OCI-M1 (cell line): Measurements from ENCODE around the gene BCO1.

Source experiments
- DNase-seq: peaks from one replicate; lab custom pipeline; 2025; lab: John Stamatoyannopoulos, UW

BCO1 gene

DNA sequence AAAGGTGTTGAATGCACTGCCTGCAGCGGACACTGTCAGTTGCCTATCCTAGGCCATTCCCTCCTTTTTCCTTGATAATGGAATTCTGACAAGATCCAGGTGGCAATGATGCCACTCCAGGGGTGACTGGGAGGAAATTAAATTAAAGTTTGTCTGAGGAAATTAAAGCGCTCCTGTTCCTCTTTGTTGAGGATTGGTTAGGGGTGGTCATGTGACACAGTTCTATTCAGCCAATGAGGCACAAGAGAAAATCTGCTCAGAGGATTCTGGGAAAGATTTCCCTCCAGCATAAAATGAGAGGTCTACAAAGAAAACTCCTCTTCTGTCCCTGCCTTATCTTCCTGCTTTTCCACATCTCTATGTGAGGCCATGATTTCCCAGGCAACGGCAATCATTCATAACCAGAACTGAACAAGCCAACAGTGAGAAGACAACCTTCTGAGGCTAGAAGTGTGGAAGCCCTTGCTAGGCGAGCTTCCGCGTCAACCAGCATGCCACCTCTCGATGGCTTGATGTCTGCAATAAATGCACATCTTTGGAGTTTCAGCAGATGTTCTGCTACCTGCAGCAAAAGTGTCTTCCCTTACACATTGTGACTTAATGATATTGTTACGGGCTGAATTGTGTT is 5.6 kb upstream of the BCO1 start:
- no peak for DNase-seq

DNA sequence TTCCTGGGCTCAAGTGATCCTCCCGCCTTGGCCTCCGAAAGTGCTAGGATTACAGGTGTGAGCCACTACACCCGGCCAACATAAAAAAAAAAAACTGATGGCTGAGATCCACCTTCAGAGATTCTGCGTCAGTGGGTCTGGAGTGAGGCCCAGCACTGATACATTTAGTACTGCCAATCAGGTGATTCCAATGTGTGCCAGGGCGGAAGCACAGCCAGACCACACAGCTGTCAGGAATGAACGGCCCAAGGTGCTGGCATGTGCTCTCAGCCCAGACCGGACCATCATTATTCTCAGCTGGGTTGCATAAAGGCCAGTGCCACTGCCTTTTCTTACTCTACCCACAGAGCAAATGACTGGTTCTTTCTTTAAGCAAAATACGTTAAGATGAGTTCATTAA is 1.2 kb upstream of the BCO1 start:
- no peak for DNase-seq

DNA sequence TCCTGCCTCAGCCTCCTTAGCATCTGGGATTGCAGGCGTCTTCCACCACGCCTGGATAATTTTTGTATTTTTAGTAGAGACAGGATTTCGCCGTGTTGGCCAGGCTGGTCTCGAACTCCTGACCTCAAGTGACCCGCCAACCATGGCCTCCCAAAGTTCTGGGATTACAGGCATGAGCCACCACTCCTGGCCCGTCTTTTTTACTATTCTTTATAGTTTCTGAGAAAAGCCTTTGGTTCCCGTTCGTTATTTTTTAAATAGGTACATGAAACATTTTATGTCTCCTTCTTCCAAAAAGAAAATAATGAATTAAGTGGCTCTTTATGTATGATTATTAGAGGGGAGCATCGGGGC is 570 bp upstream of the BCO1 start:
- no peak for DNase-seq

DNA sequence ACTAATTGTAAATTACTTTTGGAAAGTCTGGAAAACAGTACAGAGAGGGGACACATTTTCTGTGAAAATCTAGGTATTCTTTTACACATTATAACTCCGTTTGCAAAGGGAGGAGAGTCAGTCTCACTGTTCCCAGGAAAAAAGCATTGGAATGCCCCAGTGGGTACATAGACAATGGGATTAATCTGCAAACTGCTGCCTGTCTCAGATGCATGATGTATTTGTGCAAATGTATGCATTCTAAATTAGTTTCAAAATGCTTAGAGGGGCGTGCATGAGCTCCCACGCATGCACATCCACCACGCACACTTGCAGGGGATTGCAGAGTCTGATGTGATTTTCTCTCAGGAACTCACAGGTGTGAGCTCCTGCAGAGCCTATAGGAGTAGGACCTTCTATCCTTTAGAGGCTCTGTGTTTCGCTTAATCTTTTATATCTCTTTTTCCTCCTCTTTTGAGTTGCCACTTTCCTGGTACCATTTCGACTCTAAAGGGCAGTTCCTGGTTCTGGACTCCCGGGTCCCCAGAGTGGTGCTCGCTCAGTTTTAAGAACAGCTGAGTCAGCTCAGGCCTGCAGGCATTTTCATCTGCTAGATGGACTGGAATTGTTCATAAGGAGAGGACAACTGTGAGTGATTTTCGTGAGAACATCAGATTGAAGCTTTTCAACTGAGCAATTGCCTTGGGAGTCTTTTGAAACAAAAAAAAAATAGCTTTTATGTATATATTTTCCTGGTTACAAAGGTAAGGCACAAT is 1.1 kb downstream of the BCO1 start:
- DNase-seq, result no peak

DNA sequence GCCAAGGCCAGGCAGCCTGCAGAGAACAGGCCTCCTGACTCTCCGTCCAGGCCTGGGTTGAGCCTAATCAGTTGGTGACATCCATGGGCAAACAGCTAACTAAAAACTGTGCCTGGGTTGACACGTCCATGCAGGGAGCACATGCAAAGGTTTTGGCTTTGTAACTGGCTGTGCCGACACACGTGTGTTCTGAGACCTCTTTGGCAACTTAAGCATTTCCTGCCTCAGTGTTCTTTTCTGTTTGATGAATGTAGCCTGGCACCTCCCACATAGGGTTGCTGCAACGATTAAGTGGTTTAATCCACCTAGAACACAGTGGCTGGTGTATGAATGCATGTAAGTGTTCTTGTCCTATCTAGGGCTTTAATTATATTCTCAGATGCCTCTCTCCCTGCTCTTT is 3.2 kb downstream of the BCO1 start:
- no peak for DNase-seq

DNA sequence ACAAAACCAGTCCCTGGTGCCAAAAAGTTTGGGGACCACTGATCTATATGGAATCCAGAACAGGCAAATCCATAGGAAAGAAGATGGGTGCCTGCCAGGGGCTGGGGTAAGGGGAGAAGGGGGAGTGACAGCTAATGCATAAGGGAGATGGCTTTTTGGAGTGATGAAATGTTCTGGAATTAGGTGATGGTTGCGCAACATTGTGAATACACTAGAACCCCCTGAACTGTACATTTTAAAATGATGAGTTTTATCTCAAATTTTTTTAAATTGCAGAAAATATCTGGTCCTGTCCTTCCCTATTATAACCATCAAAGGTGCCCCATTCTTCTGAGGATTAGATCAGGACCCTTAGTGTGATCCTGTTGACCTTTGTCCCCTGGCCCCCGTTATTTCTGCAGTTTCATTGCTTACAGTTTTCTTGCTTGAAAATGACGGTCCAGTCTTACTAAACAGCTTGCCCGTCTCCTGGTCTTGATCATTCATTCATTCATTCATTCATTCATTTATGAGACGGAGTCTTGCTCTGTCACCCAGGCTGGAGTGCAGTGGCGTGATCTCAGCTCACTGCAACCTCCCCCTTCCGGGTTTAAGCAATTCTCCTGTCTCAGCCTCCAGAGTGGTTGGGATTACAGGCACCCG is 4.6 kb downstream of the BCO1 start:
- no peak for DNase-seq

DNA sequence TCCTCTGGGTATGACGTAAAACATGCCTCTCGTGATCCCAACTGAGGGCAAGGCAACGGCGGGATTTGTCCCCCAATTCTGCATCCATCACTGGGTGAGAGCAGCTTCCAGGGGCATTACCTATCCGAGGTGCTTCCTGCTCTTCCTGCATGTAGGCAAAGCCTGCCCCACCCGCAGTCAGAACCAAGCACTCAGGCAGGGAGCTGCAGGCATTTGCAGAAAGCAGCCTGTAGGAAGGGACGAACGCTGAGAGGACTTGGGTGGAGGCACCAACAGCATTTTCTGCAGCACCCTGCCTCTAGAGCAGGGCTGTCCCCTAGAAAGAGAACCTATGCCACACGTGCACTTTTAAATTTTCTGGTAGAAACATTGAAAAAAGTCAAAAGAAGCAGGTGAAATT is 5.5 kb downstream of the BCO1 start:
- no peak for DNase-seq

DNA sequence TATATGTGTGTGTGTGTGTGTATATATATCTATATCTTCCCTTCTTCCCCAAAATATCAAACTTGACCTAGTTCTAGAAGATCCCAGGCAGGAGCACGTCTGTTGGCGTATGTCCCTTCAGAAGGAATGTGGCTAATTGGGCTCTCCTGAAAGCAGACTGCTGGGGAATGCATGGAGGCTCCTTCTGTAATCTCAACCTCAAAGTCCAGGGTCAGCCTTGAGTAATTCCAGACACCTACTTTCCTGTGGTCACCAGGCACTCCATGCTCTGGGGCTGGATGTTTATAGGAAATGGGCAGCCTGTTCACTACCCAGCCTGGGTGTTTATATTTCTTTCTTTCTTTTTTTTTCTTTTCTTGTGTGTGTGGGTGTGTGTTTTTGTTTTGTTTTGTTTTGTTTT is 13.4 kb downstream of the BCO1 start:
- DNase-seq, result no peak

DNA sequence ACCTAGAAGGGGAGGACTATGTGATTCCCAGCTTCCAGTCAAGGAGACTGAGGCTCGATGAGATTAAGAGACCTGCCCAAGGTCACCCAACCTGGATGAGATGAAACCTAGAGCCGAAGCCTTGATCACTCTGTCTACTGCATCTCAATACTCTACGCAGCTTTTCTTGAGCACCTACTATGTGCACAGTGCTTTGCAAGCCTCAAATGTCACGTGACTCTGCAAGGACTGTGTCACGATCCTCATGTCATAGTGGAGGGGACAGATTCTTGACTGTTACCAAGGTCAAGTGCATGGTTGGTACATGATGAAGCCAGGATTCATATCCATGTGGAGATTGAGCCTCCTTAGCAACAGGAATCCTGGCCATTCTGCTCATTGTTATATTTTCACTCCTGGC is 14.7 kb downstream of the BCO1 start:
- no peak for DNase-seq

DNA sequence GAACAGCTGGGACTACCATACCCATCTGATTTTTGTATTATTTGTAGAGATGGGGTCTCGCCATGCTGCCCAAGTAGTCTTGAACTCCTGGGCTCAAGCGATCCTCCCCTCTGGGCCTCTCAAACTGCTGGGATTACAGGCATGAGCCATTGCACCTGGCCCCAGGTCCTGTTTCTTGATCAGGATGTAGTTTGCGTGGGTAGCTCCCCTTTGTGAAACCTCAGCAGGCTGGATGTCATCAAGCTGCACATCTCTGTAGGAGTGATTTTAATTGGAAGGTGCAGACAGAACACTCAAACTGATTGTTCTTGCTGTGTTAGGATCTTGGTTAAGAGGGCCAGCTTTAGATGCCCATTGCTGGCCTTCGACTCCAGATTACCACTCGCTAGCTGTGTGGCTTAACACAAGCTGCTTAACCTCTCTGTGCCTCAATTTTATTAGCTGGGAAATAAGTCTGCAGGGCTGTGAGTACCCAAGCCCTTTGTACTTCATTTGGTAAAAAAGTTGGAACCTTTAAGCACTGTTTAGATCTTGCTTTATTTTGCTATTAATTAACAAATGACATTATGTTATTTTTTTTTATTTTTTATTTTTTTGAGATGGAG is 16.5 kb downstream of the BCO1 start:
- DNase-seq, result no peak

DNA sequence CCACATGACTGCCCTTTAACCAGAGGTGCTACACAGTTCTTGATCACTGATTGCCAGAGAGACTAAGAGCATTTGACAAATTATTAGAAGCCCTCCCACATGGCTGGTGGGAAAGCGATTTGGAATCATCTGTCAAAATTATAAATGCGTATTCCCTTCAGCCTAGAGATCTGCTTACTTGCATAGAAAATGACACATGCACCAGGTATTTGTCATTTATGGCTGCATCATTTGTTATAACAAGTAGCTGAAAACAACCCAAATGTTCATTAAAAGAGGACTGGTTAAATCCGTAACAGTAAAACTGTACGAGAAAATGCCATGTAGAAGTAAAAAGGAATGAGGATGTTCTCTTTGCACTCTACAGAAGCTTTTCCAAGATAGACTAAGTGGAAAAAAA is 21.4 kb downstream of the BCO1 start:
- no peak for DNase-seq

DNA sequence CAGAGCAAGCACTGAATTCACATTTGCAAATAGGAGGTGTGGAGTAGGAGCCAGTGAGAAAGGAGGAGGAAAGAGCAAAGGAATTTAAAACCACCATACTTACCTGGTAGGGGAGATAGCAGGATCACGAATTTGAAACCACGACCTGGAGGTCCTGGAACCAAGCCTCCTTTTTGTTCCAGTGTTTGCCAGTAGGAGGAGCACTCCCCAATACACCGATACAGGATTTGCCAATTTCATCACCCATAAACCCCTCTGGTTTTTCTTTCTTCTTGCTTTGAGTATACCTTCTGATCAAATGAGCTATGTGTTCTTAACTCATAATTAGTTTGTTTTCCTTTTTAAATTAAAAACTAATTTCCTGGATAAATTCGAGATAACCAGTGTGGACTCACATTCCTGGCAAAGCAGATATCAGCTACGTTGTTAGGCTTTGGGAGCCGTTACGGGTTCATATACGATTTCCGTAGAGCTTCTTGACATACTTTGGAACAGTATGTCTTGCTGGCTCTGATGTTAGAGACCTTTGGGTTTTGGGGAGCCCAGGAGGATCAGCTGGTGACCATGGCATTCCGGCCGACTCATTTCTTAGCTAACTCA is 22.7 kb downstream of the BCO1 start:
- DNase-seq, result peak; percentile 32

DNA sequence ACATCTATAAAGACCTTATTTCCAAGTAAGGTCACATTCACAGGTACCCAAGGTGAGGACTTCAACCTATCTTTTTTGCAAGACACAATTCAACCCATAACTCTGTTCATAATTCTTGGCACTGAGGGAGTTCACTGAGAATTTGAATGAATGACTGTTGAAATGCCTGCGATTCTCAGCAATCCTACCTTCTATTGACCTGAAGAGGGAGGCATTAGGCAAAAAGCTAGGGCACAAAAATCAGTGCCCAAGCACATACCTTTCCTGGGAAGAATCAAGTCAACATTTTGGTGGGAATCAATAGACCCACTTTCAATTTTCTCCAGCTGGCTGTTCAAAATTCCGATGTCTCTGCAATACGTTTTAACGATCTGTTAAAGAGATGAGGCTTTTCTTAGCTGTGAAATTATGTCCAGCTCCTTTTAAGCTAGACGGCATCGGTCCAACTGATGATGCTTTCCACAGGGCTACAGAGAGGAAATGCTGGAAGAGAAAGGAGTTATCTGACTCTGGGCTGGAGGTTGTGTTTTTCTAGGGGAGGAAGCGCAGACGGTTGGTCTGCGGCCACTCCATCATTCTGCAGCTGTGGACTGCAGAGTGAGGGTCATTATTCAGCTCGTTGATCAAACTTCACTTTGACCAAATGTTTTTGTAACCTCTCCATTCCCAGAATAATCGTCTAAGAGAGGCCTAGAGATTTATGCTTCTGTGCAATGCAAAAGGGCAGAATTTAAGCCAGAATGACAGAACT is 25.2 kb downstream of the BCO1 start:
- no peak for DNase-seq

DNA sequence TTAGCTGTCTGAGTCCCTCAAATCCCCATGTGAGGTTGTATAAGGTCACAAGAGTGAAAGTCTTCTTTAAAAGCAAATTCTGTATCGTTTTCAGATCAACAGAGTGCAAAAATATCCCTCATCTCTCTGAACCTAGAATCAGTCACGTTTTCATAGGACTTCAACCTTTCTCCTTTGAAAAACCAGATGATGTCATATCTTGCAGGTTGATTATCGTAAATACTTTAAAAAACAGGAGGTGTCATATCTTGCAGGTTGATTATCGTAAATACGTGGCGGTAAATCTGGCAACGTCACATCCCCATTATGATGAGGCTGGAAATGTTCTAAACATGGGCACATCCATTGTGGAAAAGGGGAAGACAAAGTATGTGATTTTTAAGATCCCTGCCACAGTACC is 25.9 kb downstream of the BCO1 start:
- no peak for DNase-seq

DNA sequence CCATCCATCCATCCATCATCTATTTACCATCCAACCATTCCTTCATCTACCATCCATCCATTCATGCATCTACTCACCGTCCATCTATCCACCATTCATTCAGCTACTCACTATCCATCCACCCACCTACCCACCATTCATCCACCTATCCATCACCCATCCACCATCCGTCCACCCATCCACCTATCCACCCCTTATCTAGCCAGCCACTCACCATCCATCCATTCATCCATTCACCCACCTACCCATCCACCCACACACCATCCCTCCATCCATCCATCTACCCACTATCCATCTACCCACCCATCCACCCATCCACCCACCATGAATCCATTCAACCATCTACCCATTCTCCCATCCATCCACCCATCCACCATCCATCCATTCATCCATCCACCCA is 26.6 kb downstream of the BCO1 start:
- no peak for DNase-seq

DNA sequence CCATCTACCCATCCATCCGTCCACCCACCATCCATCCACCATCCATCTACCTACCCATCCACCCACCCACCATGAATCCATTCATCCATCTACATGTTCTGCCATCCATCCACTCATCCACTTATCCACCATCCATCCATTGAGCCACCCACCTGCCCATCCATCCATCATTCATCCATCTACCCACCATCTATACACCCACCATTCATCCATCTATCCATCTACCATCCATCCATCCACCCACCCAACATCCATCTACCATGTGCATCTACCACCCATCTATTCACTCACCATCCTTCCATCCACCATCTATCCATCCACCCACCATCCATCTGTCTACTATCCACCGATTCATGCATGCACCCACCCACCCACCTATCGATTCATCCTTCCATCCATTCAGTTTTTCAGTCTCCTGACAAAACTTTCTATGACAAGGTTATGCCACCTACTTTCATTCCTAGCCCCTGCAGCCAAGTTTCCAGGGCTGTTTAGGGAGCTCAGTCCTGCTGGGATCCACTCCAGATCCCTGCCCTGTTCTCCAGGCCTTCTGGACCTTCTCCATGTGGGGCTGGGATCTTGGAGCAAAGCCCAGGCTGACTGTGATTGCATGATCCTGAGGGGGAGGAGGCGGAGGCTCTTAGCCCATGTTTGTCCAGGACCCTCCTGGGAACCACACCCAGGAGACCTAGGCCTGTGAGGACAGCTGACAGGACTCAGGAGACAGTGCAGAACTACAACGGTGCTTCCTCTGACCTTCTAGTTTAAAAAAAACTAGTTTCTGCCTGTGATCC is 27.4 kb downstream of the BCO1 start:
- DNase-seq, result no peak

DNA sequence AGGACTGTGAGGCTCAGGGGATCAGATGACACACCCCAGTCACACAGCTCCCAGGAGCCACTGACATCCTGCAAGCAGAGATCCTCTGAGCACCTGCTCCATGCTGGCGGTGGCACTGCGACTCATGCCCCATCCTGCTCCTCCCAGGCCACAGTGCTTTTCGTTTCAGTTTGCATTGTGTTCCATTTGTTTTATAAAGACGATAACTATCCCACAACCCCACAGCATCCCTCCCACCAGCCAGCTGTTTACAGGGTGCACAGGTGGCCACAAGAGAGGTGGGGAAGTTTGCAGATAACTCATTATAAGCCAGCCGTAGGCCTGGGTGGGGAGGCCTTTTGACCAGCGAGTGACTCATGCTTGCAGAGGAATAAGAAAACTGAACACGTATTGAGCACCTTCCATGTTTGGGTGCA is 28.2 kb downstream of the BCO1 start:
- peak; percentile 13 for DNase-seq

DNA sequence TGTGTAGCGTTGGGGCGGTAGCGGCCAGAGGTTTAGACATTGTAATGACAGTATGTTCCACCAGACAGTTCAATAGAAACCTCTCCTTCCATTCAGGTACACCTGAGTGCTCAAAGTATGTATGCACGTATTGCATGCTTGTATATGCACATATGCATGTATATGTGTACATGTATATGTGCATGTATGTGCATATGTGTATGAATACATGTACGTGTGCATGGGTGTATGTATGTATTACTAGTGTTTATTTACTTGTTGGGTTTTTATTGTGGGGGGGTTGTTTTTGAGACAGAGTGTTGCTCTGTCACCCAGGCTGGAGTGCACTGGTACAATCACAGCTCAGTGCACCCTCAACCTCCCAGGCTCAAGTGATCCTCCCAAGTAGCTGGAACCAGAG is 30.0 kb downstream of the BCO1 start:
- DNase-seq, result no peak

DNA sequence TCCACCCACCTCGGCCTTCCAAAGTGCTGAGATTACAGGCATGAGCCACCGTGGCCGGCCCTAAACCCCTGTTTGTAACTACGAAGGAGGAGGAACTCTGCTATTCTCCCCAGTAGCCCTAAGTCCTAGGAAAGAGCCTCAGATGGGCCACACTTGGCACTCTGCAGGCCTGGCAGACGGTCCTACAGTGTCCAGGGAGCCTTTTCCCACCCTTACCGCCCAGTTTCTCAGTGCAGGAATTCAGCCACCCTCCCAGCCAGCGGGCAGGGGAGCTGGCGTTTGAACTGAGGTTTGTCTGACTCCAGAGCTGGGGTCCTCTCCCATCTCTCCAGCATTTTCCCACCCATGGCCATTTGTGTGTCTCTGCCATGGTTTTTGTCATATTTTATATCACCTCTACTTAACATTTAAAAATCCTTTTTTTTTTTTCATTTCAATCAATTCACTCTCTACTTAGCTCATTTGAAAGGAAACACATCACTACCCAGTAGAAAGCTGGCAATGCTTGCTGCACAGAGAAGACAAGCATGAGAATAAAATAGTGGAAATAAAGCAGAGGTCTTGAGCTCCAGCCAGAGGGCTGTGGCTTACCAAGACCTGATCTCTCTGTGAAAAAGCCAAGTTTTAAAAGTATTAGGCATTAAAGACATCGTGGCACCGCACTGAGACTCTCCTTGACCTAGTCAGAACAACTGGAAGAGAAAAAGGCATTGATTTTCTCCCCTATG is 34.9 kb downstream of the BCO1 start:
- DNase-seq, result no peak

DNA sequence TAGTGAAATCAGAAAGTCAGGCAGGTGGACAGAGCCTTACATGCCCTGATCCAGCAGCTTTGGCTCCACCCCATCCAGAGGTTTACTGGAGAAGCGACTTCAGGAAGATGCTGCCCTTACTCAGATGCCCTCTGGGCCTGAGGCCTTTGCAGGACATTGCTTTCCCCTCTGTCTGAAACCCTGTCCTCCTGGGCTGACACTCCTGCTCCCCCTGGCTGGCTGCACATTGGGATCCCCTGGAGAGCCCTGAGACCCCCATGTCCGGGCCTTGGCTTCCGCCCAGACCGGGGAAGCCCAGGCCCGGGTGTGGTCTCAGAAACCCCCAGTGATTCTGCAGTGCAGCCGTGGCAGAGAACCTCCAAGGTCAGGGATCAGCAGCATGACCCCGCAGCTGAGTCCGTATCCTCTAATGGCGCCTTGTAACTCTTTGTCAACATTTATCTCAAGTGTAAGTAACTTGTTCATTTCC is 36.6 kb downstream of the BCO1 start:
- no peak for DNase-seq
